B cell (primary cell): ENCODE data around the gene NINJ2. TPM values are rescaled to one million over a fixed set of nuclear protein-coding genes. Genes with fewer than 3 reads are reported as not detected.

Source experiments
- ATAC-seq: fragments of 200-7000 bp; cut with Tn5 transposase; one replicate; pipeline ENCODE4 v1.10.0; 2021; ENCODE audit warnings: low read depth, mild to moderate bottlenecking, moderate number of reproducible peaks, moderate library complexity
- CTCF ChIA-PET: fragments of 350-600 bp; sonication (Branson Sonifier 250); formaldehyde crosslinking; loops from one replicate; lab custom pipeline; 2021; ENCODE audit warnings: antibody characterized with exemption, inconsistent platforms; lab: Charles Lee
- POLR2A ChIA-PET: fragments of 350-600 bp; sonication (Branson Sonifier 250); formaldehyde crosslinking; loops from one replicate; lab custom pipeline; 2021; ENCODE audit warnings: antibody characterized with exemption; lab: Charles Lee
- DNase-seq: peaks from one replicate; pipeline ENCODE4 v3.0.0; 2013
- H2AFZ ChIP-seq: 2 replicates; pipeline ENCODE4 v1.6.1; 2012; ENCODE audit warnings: mild to moderate bottlenecking, low read depth, low read length; ENCODE audit not compliant: insufficient read depth, poor library complexity, severe bottlenecking
- H3K27ac ChIP-seq, 2 donors: 1 replicate in 1 of 2; 2 replicates in 1 of 2; pipeline ENCODE4 v1.5.1; 2012 to 2013; ENCODE audit warnings: low read length in 2 of 2, mild to moderate bottlenecking in 2 of 2, moderate library complexity in 1 of 2
- H3K27me3 ChIP-seq, 4 experiments: fragments of 200-600 bp in 1 of 4; sonication (generic) in 1 of 4; replicated peaks in 1 of 4; 1 replicate in 2 of 4; 2 replicates in 2 of 4; pipeline versions ENCODE4 v1.6.1 to v1.7.0; 2013 to 2016; ENCODE audit warnings: low read length in 3 of 4, mild to moderate bottlenecking in 2 of 4, mixed read lengths in 1 of 4, moderate library complexity in 1 of 4; ENCODE audit not compliant: insufficient read depth in 4 of 4, control insufficient read depth in 3 of 4; ENCODE audit errors: control extremely low read depth in 1 of 4
- H3K36me3 ChIP-seq, 2 experiments: replicated peaks in 1 of 2; 1 replicate in 1 of 2; 2 replicates in 1 of 2; pipeline versions ENCODE4 v1.6.1 to v1.7.1; 2013; ENCODE audit warnings: low read length in 1 of 2; ENCODE audit not compliant: insufficient read depth in 2 of 2, control insufficient read depth in 1 of 2; ENCODE audit errors: control extremely low read depth in 1 of 2, extremely low read depth in 1 of 2
- H3K4me1 ChIP-seq, 2 donors: fragments of 200-600 bp in 1 of 2; sonication (generic) in 1 of 2; 1 replicate in 1 of 2; 2 replicates in 1 of 2; pipeline versions ENCODE4 v1.5.1 to v1.6.1; 2013 to 2017; ENCODE audit warnings: low read length in 2 of 2; ENCODE audit not compliant: control insufficient read depth in 2 of 2, insufficient read depth in 2 of 2
- H3K4me2 ChIP-seq: replicated peaks from 2 replicates; pipeline ENCODE3; 2012; ENCODE audit warnings: mild to moderate bottlenecking, low read depth, low read length; ENCODE audit not compliant: poor library complexity, severe bottlenecking
- H3K4me3 ChIP-seq, 5 experiments: fragments of 200-600 bp in 1 of 5; sonication (generic) in 1 of 5; 1 replicate in 3 of 5; 2 replicates in 2 of 5; pipeline versions ENCODE4 v1.5.1 to v1.7.0; 2011 to 2016; ENCODE audit warnings: low read length in 4 of 5, mild to moderate bottlenecking in 4 of 5, low read depth in 2 of 5, control low read depth in 1 of 5, moderate library complexity in 1 of 5; ENCODE audit not compliant: insufficient read depth in 1 of 5; ENCODE audit errors: control extremely low read depth in 1 of 5, extremely low read depth in 1 of 5
- H3K79me2 ChIP-seq: fragments of 200-600 bp; sonication (generic); one replicate; pipeline ENCODE4 v1.6.0; 2016; ENCODE audit warnings: low read length; ENCODE audit not compliant: control insufficient read depth, insufficient read depth
- H3K9ac ChIP-seq: fragments of 200-600 bp; sonication (generic); 2 replicates; pipeline ENCODE4 v1.6.1; 2017; ENCODE audit warnings: mild to moderate bottlenecking, low read length, moderate library complexity
- H3K9me3 ChIP-seq, 3 donors: one replicate each; pipeline versions ENCODE4 v1.6.1 to v1.7.1; 2013; ENCODE audit warnings: low read length in 2 of 3; ENCODE audit not compliant: control insufficient read depth in 2 of 3, insufficient read depth in 1 of 3; ENCODE audit errors: control extremely low read depth in 1 of 3
- H4K20me1 ChIP-seq: 2 replicates; pipeline ENCODE4 v1.6.0; 2012; ENCODE audit warnings: mild to moderate bottlenecking, low read length; ENCODE audit not compliant: insufficient read depth, control insufficient read depth, poor library complexity, severe bottlenecking
- H3K27ac Mint-ChIP-seq: one replicate; pipeline ENCODE4 v1.8.0; 2021; ENCODE audit warnings: mixed read lengths
- H3K27me3 Mint-ChIP-seq: one replicate; pipeline ENCODE4 v1.8.0; 2021; ENCODE audit warnings: mixed read lengths
- H3K4me1 Mint-ChIP-seq: one replicate; pipeline ENCODE4 v1.8.0; 2021; ENCODE audit warnings: mixed read lengths
- H3K4me3 Mint-ChIP-seq: one replicate; pipeline ENCODE4 v1.8.0; 2021; ENCODE audit warnings: mixed read lengths
- H3K9me3 Mint-ChIP-seq: one replicate; pipeline ENCODE4 v1.8.0; 2022; ENCODE audit warnings: mixed read lengths; ENCODE audit not compliant: insufficient read depth
- EZH2 ChIP-seq: IDR thresholded peaks from 2 replicates; pipeline ENCODE4 v1.6.1; 2012; ENCODE audit warnings: borderline replicate concordance, low read depth, mild to moderate bottlenecking, moderate library complexity, low read length; ENCODE audit not compliant: insufficient read depth, poor library complexity, severe bottlenecking
- WGBS: methylation state at CpG from one replicate; pipeline ENCODE4 v1.1.5; 2013; ENCODE audit warnings: missing lambda C conversion rate; ENCODE audit not compliant: insufficient coverage; 5-methylcytosine and 5-hydroxymethylcytosine counted together
- intact Hi-C: fragments of 100-400 bp; cut with micrococcal nuclease; formaldehyde crosslinking; loops from one replicate; pipeline ENCODE4 v1.10.0; 2022
- polyA plus RNA-seq: library from polyadenylated mRNA; depleted of rRNA; stranded (reverse); fragments of >200 nt; gene quantifications from 2 replicates; pipeline ENCODE4 v1.2.3, GENCODE V29; 2012
- total RNA-seq, 2 donors: library from RNA; stranded (reverse); fragments of 120-200 nt in 1 of 2; gene quantifications; 1 replicate in 1 of 2; 2 replicates in 1 of 2; pipeline versions ENCODE4 v1.2.3 to v1.2.4, GENCODE V29; 2013 to 2022
- TF ChIP-seq, protein P1 (sequence below): fragments of 200-600 bp; IDR thresholded peaks from one replicate; pipeline ENCODE4 v1.8.0; 2022; ENCODE audit warnings: antibody characterized with exemption, mild to moderate bottlenecking

Gene NINJ2
- total and polyA plus RNA-seq, 2 donors (not counting 1 experiment from before 2014, with no cell fraction given) = 2.9 to 10.2 TPM

DNA sequence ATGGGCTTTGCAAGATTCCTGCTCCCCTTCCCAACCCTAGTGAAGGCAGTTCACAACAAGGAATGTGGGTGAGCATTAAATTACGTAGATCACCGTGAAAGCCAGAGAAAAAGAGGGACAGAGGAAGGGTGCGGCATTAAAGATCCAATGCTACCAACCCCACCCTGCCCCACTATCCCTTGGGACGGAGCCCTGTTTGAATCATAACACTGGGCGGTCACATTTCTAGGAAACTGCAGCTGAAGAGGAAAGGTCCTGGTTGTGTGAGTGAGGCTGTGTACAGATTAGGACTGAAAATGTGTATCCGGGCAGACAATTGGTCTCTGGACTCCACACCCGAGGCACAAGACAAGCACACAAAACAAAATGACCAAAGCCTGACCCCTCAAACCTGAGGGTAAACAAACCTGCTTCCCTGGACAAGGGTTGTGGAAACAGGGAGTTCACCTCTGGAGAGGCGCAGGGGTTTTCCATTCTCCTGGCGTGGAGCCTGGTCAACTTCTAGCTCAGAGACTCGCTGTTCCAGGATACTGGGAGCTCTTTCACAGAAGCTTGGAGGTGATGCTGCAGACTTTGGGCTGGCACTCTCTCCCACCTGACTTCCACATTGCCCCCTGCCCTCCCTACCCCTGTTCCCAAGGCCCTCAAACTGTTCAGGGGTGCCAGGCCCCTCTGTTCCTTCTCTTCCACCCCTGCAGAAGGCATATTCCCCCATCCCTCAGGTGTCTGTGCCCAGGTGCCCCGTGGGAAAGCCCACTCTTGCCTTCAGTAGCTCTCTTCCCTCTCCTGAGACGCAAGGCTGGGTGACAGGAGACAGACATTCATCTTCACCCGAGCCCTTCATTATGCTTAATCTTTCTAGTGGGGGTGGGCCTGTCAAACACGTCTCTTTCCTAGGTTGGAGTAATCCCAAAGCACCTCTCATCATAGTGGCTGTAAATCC lies 16.5 kb downstream of the NINJ2 start:
- Mint-ChIP-seq H3K27ac (no peak overlapping the region), H3K9me3 (no peaks in the 10 kb centered on the region), H3K4me1 (peaks cover 48% of the 10 kb centered on the region), H3K27me3 (no peaks in the 10 kb centered on the region), H3K4me3 (no peak overlapping the region)
- no peak overlapping the region for H3K4me2 ChIP-seq
- H3K27ac ChIP-seq = no peak overlapping the region
- 98% methylated on average over 3 of the region's 14 CpGs for WGBS
- TF ChIP-seq, protein P1, sequence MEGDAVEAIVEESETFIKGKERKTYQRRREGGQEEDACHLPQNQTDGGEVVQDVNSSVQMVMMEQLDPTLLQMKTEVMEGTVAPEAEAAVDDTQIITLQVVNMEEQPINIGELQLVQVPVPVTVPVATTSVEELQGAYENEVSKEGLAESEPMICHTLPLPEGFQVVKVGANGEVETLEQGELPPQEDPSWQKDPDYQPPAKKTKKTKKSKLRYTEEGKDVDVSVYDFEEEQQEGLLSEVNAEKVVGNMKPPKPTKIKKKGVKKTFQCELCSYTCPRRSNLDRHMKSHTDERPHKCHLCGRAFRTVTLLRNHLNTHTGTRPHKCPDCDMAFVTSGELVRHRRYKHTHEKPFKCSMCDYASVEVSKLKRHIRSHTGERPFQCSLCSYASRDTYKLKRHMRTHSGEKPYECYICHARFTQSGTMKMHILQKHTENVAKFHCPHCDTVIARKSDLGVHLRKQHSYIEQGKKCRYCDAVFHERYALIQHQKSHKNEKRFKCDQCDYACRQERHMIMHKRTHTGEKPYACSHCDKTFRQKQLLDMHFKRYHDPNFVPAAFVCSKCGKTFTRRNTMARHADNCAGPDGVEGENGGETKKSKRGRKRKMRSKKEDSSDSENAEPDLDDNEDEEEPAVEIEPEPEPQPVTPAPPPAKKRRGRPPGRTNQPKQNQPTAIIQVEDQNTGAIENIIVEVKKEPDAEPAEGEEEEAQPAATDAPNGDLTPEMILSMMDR = no peak
- TF ChIP-seq EZH2 = no peak
- no peak overlapping the region for H3K9ac ChIP-seq
- H3K27me3 ChIP-seq = no peaks in the 10 kb centered on the region
- peaks cover 0 to 3% (median 0%) of the 10 kb centered on the region in 3 donors for H3K9me3 ChIP-seq
- no peak for DNase-seq
- CTCF ChIA-PET = interaction anchor here (0.6 to 2.6 kb wide), 6 partner anchors 12 to 168 kb away, joined by 3 to 14 read pairs (median 4); partner anchors contain the start of gene WNK1
- H2AFZ ChIP-seq = no peak overlapping the region
- no peaks in the 10 kb centered on the region for H3K79me2 ChIP-seq
- intact Hi-C loops = loop anchor here (10.0 kb wide), 1 partner anchor 298 kb away; the partner anchor contains the start of gene RAD52
- no peak for ATAC-seq
- H3K4me3 ChIP-seq = no peak overlapping the region
- H3K36me3 ChIP-seq = peaks cover 0 to 4% of the 10 kb centered on the region in 2 experiments
- POLR2A ChIA-PET = no interaction called here
- peaks cover 45 to 47% of the 10 kb centered on the region in 2 donors for H3K4me1 ChIP-seq
- H4K20me1 ChIP-seq = no peaks in the 10 kb centered on the region
